ENCODE results near the gene CDKAL1.
"Not testable (repeated sequence)": the region's sequence is repeated elsewhere in the genome, so short reads cannot be mapped to it uniquely, and the experiment has no call there.

CDKAL1 gene

GRCh38 chr6:21230536-21230935 lies 696.3 kb downstream of the CDKAL1 start:
- no peak for DNase-seq

DNA sequence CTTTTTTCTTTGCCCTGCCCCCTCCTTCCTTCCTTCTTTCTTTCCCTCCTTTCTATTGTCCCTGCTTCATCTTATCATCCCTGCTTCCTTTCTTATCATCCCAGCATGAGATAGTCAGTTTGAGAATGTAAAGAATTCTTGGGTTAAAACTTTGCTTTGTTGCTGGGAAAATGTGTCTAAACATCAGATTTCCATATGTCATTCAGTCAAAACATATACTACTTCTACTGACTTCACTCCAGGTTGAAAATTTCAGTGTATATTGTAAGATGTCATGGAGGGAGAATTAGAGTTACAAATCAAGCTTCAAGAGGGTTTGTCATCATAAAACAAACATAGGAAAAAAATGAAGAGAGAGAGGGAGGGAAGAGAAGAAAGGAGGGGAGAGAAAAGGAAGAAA lies 700.9 kb downstream of the CDKAL1 start:
- no peak for DNase-seq

- no peak for DNase-seq
Observed at GRCh38 chr6:21238208-21238607, 704.0 kb downstream of the CDKAL1 start.

DNA sequence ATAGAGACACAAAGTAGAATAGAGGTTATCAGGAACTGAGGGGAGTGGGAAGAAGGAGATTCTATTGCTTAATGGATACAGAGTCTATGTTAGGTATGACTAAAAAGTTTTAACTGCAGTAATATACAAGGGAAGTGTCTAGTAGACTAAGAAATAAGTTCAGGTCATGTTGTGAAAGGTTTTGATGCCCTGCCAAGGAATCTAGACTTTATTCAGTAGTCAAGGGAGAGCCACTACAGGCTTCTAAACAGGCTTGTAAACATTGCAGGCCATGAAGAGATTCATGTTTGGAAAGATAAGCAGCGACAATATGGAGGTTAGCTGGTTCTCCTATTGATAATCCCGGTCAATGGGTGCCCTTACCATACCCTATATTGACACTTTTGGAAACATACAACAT lies 706.5 kb downstream of the CDKAL1 start:
- DNase-seq = no peak

GRCh38 chr6:21241231-21242130 lies 707.2 kb downstream of the CDKAL1 start:
- no peak for DNase-seq

DNA sequence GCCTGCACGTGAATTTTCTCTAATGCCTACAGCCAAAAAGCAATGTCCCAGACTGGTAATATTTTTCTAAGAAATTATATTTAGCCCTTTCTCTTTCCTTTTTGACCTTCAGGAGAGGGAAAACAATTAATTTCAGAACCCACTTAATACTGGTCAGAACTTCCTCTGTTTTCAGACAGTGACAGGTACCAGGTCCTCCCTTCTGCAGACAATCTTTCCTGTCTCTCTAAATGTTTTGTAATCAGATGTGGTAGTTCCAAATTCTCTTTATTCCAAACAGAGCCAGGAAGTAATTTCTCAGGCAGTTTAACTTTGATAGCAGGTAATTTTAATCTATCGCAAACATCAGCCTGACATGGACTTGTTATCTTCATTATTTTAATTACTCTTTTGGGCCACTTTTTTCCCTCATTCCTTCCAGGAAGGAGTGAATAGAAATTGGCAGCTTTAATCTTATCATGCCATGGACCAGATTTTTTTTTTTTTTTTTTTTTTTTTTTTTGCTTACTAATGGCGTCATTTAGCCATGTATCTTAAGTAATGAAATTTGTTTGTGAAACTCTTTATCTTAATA lies 710.7 kb downstream of the CDKAL1 start:
- DNase-seq = no peak

GRCh38 chr6:21245488-21245887 lies 711.2 kb downstream of the CDKAL1 start:
- DNase-seq = no peak

DNA sequence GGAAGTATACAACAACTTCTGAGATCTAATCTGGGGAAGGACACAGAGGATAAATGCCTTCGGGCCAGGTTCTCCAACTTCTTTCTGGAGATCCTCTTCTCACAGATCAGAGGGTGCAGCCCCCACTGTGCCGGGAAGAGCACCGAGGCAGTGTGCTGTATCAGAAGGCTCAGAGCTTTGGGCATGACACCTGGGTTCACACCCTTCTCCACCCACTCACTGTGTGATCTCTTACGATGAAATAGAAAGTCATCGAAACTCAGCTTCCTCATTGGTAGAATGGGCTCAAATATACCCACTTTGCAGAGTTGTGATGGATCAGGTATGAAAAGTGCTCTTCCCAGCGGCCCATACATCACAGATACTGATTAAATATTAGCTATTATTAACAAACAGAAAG lies 711.8 kb downstream of the CDKAL1 start:
- DNase-seq = no peak

GRCh38 chr6:21254460-21254859 lies 720.2 kb downstream of the CDKAL1 start:
- DNase-seq = not testable (repeated sequence)

GRCh38 chr6:21256197-21256596 lies 721.9 kb downstream of the CDKAL1 start:
- no peak for DNase-seq

DNA sequence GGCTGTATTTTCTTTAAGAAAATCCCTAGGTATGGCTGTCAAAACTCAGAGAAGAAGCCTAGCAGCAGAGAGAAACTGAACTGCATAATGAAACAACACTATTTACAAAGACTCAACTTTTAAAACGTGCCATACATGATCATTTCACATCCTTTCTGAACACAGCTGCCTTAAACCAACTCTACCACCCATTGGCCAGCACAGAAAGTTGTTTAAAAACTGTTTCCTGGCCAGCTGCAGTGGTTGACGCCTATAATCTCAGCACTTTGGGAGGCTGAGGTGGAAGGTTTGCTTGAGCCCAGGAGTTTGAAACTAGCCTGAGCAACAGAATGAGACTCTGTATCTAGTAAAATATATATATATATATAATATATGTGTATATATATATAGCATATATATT lies 722.9 kb downstream of the CDKAL1 start:
- no peak for DNase-seq

DNA sequence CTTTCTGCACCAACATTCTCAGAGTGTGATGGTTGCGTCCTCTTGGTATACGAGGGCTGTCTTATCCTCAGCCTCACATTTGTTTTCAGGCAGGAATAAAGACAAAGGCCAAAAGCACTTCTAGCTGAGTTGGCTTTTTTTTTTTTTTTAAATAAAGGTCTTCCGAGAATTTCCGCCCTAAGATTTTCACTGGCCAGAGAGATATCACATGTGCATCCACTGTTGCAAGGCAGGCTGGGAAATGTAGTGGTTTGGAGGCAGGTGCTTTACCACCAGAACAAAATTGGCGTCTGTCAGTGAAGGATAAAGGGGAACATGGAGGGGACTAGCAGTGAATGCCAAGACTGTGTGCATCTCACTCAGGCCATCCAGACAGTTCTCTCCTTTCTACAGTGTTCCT lies 724.4 kb downstream of the CDKAL1 start:
- DNase-seq = no peak

DNA sequence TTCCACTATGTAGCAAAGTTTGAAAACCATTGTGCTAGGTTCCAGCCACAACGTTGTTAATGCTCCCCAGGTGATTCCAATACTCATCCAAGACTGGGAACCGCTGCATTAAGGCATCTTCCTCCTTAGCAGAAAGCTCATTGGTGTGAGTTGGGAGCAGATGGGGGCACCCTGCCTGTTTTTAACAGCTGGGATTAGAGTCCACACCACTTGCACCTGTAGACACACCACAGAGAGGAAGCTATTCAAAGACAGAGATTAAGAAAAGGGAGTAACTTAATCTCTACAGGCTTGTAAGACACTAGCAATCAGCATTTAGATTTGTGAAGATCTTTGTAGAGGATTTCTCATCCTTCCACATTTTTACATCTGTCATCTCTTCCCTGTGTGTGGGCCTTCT lies 725.4 kb downstream of the CDKAL1 start:
- DNase-seq = no peak

GRCh38 chr6:21262504-21262903 lies 728.2 kb downstream of the CDKAL1 start:
- no peak for DNase-seq

GRCh38 chr6:21263531-21264287 lies 729.5 kb downstream of the CDKAL1 start:
- DNase-seq = no peak

GRCh38 chr6:21264288-21265033 lies 730.2 kb downstream of the CDKAL1 start:
- no peak for DNase-seq

- no peak for DNase-seq
Observed at GRCh38 chr6:21265034-21265729, 730.9 kb downstream of the CDKAL1 start.

DNA sequence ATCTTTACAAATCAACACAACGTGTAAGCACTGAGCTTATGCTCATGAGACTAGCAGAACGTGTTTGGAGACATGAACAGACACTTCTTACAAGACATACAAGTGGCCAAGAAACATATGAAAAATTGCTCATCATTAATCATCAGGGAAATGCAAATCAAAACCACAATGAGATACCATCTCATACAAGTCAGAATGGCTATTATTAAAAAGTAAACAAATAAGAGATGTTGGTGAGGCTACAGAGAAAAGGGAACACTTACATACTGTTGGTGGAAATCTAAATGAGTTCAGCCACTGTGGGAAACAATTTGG lies 731.4 kb downstream of the CDKAL1 start:
- DNase-seq = no peak

DNA sequence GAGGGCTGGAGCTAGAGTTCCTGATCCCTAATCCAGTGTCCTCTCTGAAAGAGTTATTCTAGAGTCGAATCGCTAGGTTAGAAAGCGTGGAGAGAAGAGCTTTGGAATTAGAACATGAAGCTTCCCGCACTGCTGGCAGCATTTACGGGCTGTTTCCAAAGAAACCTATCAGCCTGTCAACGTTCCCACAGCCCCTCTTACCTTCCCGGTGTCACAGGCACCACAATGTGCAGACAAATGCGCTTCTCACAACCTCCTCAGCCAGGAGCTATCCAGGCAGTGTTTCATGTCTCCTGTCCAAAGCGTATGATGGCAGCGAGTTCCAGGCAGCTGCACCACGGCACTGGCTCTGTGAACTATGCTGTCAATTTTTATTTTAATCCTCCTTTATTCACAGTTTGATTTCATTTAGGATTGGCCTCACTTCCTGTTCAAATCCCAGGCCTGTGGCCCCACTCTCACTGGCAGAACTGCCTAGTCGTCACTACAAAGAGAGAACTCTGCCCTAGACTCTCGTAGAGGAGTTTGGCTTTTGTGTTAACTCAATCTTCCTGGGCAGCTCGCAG lies 736.5 kb downstream of the CDKAL1 start:
- no peak for DNase-seq

DNA sequence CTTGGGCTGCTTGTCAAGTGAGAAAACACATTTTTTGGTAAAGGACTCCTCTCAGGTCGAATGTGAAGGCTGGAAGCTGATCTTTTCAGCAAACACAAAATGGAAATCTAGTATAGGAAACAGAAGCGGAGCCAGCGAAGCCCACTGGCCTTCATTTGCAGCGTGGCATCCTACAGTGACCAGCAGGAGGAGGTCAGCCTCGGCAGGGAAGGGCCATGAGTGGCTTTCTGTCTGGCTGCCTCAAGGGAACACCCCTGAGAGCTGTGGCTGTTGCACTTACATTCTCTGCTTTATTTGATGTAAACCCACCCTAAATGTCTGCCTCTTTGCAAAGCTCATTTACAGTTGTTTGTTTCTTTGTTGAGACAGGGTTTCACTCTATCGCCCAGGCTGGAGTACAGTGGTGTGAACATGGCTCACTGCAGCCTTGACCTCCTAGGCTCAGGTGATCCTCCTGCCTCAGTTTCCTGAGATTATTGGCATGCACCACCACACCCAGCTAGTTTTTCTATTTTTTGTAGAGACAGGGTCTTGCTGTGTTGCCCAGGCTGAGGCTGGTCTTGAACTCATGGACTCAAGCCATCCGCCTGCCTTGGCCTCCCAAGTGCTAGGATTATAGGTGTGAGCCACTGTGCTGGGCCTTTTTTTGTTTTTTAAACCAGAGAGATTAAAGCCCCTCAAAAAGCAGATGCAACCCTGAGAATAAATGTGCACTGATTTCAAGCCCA lies 737.3 kb downstream of the CDKAL1 start:
- DNase-seq = no peak

- DNase-seq = no peak
Observed at GRCh38 chr6:21273451-21273850, 739.2 kb downstream of the CDKAL1 start.

DNA sequence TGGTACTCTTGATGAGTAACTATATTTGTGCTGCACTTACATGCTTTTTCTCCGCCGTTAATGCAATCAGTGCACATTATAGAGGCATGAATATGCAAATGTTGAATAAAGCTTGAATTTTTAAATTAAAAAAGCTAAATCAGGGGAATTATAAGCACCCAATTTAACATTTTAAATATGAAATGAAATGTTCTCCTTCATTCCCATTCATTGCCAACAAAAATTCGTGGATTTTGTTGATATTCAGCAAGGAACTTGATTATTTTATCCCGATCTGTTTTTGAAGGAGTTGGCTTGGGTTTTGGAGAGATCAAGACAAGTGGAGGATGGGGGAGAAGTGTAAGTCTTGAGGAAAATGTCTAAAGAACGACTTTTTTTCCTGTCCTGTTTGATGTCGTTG lies 740.6 kb downstream of the CDKAL1 start:
- DNase-seq = no peak
